GM18858 (cell line): Measurements from ENCODE around the gene ST6GAL2.

ENCODE experiments used
- ATAC-seq: cut with Tn5 transposase; IDR thresholded peaks from one replicate; pipeline ENCODE4 v1.9.1; 2021; ENCODE audit not compliant: unreplicated experiment

Gene ST6GAL2

GRCh38 chr2:106866641-106867040, 19.3 kb downstream of the ST6GAL2 start:
- no peak for ATAC-seq

GRCh38 chr2:106864051-106864450, 21.9 kb downstream of the ST6GAL2 start:
- ATAC-seq = no peak

GRCh38 chr2:106863387-106863786, 22.6 kb downstream of the ST6GAL2 start:
- no peak for ATAC-seq

- no peak for ATAC-seq
Measured at GRCh38 chr2:106859498-106859897, 26.5 kb downstream of the ST6GAL2 start.

- no peak for ATAC-seq
Measured at GRCh38 chr2:106858810-106859209, 27.2 kb downstream of the ST6GAL2 start.

GRCh38 chr2:106857882-106858478, 28.0 kb downstream of the ST6GAL2 start:
- ATAC-seq = no peak

- no peak for ATAC-seq
Measured at GRCh38 chr2:106853631-106854030, 32.3 kb downstream of the ST6GAL2 start.

- ATAC-seq = no peak
Measured at GRCh38 chr2:106851881-106852501, 34.0 kb downstream of the ST6GAL2 start.

GRCh38 chr2:106851087-106851874, 34.7 kb downstream of the ST6GAL2 start:
- ATAC-seq = no peak

- ATAC-seq = no peak
Measured at GRCh38 chr2:106849253-106849652, 36.7 kb downstream of the ST6GAL2 start.

- no peak for ATAC-seq
Measured at GRCh38 chr2:106847366-106847765, 38.6 kb downstream of the ST6GAL2 start.

GRCh38 chr2:106845716-106846115, 40.3 kb downstream of the ST6GAL2 start:
- no peak for ATAC-seq

GRCh38 chr2:106843910-106844250, 42.1 kb downstream of the ST6GAL2 start:
- no peak for ATAC-seq

- no peak for ATAC-seq
Measured at GRCh38 chr2:106843001-106843909, 42.7 kb downstream of the ST6GAL2 start.

- ATAC-seq = no peak
Measured at GRCh38 chr2:106841886-106842645, 43.9 kb downstream of the ST6GAL2 start.

- ATAC-seq = no peak
Measured at GRCh38 chr2:106840818-106841217, 45.1 kb downstream of the ST6GAL2 start.

GRCh38 chr2:106839849-106840595, 45.9 kb downstream of the ST6GAL2 start:
- no peak for ATAC-seq

- no peak for ATAC-seq
Measured at GRCh38 chr2:106833256-106833655, 52.7 kb downstream of the ST6GAL2 start.

GRCh38 chr2:106831816-106832569, 54.0 kb downstream of the ST6GAL2 start:
- ATAC-seq = no peak
